Measurements from ENCODE around the gene NFIL3.
"Not testable (repeated sequence)": the region's sequence is repeated elsewhere in the genome, so short reads cannot be mapped to it uniquely, and the experiment has no call there.

Gene NFIL3

GRCh38 chr9:91423785-91424402 lies at the start of gene NFIL3:
TSS of gene NFIL3 (minus strand) at chr9:91423832. CDS start at chr9:91410734, 13,098 bp downstream.
- peak; percentile 50 for DNase-seq (ENCODE audit: low read depth)

- DNase-seq (ENCODE audit: low read depth) = not testable (repeated sequence)
Observed at GRCh38 chr9:91471524-91471923, 47.9 kb upstream of the NFIL3 start.

- DNase-seq (ENCODE audit: low read depth) = no peak
Observed at GRCh38 chr9:91465420-91465819, 41.8 kb upstream of the NFIL3 start.

DNA sequence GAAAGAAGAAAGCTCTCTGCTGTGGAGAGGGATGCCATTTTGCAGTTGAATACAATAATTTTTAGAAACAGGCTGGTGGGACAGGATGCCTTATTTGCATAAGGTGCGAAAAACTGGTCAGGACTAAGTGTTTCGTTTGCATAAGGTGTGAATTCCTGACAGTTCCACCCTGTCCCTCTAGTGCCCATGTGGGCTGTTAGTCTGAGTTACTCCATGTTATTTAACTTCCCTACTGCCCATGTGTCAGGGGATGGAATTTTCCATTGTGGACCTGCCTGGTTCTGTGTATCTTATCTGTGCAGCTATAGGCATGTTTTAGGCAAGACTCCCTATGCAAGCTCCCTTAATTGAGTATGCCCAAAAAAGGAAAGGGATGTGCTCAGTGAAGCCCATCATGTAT lies 35.3 kb upstream of the NFIL3 start:
- DNase-seq (ENCODE audit: low read depth) = no peak

- no peak for DNase-seq (ENCODE audit: low read depth)
Observed at GRCh38 chr9:91452844-91453243, 29.2 kb upstream of the NFIL3 start.

DNA sequence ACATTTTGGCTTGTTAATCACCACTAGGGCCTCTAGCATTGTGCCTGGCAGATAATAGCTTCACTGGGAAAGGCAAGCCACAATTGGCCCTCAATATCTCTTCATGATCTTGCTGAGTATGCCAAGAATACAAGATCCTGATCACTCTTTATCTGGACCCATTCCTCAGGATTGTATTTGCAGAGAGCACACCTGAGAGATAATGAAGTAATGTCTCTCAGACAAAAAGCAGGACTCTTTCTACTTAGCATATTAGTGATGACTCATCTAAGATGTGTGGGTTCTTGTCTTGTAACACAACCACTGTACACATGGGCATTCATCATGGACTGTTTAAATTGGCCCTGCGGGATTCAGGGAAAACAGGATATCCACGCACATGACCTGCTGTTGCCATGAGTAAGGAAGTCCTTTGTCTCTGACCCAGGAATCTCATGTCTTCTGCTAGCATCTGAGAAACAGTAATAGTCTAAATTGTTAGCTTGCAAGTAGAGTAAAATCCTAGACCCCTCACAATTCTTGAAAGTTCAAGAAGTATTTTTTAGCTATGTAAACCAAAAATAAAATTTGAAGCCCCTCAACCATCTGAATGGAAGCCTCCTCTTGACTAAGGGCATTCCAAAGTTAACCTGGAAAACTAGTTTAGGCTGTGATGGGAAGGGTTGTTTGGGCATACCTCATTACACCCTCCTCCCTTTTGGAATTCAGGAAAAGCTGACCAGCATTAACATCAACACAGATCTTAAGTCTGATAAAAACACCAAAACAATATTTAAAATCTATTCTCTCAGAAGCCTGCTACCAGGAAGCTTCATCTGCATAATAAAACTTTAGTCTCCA lies 28.0 kb upstream of the NFIL3 start:
- no peak for DNase-seq (ENCODE audit: low read depth)

GRCh38 chr9:91445135-91445534 lies 21.5 kb upstream of the NFIL3 start:
- no peak for DNase-seq (ENCODE audit: low read depth)

GRCh38 chr9:91443994-91444392 lies 20.4 kb upstream of the NFIL3 start:
- no peak for DNase-seq (ENCODE audit: low read depth)

- DNase-seq (ENCODE audit: low read depth) = no peak
Observed at GRCh38 chr9:91443321-91443993, 19.8 kb upstream of the NFIL3 start.

DNA sequence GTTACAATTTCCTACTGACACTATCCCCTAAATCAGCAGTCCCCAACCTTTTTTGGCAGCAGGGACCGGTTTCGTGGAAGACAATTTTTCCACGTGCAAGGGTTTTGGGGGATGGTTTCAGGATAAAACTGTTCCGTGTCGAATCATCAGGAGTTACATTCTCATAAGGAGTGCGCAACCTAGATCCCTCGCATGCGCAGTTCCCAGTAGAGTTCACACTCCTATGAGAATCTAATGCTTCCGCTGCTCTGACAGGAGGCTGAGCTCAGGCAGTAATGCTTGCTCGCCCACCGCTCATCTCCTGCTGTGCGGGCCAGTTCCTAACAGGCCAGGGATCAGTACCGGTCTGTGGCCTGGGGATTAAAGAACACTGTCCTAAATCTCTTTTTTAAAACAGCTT lies 13.2 kb upstream of the NFIL3 start:
- DNase-seq (ENCODE audit: low read depth) = no peak

DNA sequence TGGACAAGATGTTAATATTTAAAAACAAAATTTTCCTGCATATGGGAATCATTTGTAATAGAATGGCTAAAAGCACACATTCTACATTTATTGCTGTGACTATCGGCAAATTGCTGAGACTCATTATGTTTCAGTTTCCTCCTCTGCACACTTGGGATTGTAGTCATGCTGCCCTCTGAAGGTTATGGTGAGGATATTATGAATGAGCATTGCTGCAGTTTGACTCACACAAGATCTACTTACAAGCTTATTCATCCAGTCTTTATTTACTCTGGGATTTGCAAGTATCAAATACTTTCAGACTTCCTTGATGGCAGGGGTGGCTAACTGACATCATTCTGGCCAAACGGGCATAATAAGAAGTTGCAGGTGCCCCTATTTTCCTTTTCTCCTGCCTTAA lies 9.5 kb upstream of the NFIL3 start:
- no peak for DNase-seq (ENCODE audit: low read depth)

DNA sequence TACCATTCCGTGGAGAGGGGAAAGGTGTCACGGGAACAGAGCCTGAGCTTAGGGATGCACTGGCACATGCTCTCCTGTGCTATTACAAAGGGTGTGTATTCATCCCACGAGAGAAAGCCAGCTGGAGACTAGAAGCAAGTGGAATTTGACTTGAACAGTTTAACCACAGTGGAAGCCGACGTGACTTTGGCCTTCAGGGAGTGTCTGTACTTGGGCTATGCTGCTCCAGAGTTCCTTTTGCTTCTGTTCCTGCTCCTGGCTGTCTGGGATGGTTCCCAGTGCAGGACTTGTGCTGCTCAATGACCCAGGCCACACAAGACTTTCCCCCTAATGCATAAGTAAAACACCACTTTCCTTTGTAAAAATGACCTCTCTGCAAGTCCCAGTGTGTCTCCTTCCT lies 7.9 kb upstream of the NFIL3 start:
- DNase-seq (ENCODE audit: low read depth) = no peak

DNA sequence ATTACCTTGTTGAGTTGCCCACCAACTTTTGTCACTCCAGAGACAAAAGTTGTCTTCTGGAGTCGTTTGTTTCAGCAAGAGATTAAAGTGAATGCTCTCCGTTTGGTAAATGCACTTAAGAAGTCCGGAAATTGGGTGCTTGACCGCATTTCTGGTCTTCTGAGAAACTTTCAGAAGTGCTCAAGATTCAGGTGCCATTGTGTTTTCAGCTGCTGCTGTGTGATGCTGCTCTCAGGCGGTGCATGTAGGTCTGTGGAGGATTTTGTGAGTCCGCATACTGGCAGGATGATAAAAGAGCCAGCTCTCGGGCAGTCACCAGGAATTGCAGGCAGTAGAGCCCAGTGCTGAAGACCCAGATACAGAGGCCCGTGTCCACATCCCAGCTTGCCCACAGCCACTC lies 5.9 kb upstream of the NFIL3 start:
- DNase-seq (ENCODE audit: low read depth) = no peak

DNA sequence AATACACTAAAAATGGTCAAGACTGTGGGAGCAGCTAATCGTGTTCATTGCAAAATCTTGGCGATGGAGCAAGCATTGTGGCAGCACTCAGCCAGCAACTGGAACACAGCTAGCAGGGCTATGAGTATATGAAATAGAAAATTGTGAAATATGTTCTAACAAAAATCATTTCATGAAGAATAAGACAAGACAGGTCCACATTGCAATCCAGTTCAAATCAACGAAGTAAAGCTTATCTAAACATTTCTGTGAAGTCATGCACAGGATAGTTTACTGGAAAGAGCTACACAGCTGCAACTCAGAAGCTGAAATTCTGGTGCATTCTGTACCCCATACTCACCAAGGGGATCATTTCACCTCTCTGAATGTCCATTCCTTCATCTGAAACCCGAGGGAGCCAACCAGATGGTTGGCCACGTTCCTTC lies 5.3 kb upstream of the NFIL3 start:
- DNase-seq (ENCODE audit: low read depth) = no peak

GRCh38 chr9:91428436-91428835 lies 4.8 kb upstream of the NFIL3 start:
- DNase-seq (ENCODE audit: low read depth) = no peak

GRCh38 chr9:91427873-91428272 lies 4.2 kb upstream of the NFIL3 start:
- no peak for DNase-seq (ENCODE audit: low read depth)

- DNase-seq (ENCODE audit: low read depth) = no peak
Observed at GRCh38 chr9:91426123-91426745, 2.6 kb upstream of the NFIL3 start.

GRCh38 chr9:91425271-91425670 lies 1.6 kb upstream of the NFIL3 start:
- no peak for DNase-seq (ENCODE audit: low read depth)

DNA sequence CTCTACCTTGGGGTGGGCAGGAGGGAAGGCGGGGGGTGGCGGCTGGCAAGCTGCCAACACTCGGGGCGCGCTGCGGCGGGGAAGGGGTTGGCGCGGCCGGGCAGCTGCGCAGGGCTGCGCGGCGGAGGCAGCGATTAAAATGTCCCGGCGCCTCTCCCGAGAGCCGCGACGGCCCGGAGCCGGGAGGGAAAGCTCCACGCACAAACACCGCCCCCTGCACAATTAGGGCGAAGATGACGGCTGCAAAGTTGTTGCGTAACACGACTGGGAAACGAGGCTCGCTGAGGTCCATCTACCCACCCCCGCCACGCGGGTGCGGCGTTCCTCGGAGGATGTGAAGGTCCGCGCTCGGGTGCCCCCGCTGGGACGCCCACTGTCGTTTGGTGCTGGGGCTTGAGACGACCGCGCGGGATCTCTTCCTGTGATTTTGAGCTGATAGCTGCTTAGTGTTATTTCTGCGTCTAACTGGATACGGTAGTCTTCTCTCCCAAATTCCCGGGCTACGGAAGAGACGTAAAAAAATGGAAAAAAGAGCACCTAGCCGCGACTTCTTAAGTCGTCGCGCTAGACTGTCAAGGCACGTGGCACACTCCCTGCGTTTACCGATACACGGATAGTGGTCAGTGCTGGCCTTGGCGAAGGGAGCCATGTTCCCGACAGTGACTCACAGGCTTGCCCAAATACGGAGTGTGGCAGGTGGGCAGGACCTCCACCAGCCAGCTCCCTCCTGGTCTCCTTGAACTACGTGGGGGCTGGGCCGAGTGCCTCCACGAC lies 958 bp upstream of the NFIL3 start:
- peak; percentile 32 for DNase-seq (ENCODE audit: low read depth)

GRCh38 chr9:91422758-91423711 lies 597 bp downstream of the NFIL3 start:
- peak; percentile 41 for DNase-seq (ENCODE audit: low read depth)

Data from activated T-cell treated with anti-CD3 and anti-CD28 coated beads for 1 hour (primary cell).